K562 (cell line): ENCODE measurements around the gene RASGRP4.

ENCODE experiments used
- EP300 ChIP-seq: IDR thresholded peaks from 2 replicates; pipeline ENCODE4 v1.6.1; 2012; ENCODE audit warnings: low read length, improper control_type of control experiment
- MYBL2 ChIP-seq, 2 experiments: fragments of 450-650 bp in 1 of 2; sonication (generic) in 1 of 2; formaldehyde crosslinking in 1 of 2; IDR thresholded peaks; 2 replicates each; pipeline versions ENCODE4 v1.6.1 to v1.8.1; 2017 to 2022; ENCODE audit warnings: borderline replicate concordance in 1 of 2, inconsistent platforms in 1 of 2, low read depth in 1 of 2, mild to moderate bottlenecking in 1 of 2, missing genetic modification reagents in 1 of 2, moderate library complexity in 1 of 2
- NR2C2 ChIP-seq, 2 experiments: fragments of 200-800 bp in 1 of 2; sonication (Bioruptor generic) in 1 of 2; sonication (generic) in 1 of 2; formaldehyde crosslinking in 1 of 2; IDR thresholded peaks; 2 replicates each; pipeline versions ENCODE4 v1.6.1 to v1.8.0; 2016 to 2022; ENCODE audit warnings: mild to moderate bottlenecking in 1 of 2, missing compliant biosample characterization in 1 of 2, missing genetic modification characterization in 1 of 2, missing genetic modification reagents in 1 of 2
- POLR2A ChIP-seq: fragments of 450-650 bp; conservative IDR thresholded peaks from 2 replicates; pipeline ENCODE4 v1.6.1; 2016
- POLR2H ChIP-seq: IDR thresholded peaks from 2 replicates; pipeline ENCODE4 v1.6.1; 2016; ENCODE audit warnings: missing genetic modification characterization, low read depth, mild to moderate bottlenecking, control low read depth, missing compliant biosample characterization, moderate library complexity
- UBTF ChIP-seq, 2 experiments: IDR thresholded peaks; 2 replicates each; pipeline ENCODE4 v1.6.1; 2012; ENCODE audit warnings: improper control_type of control experiment in 2 of 2, low read depth in 2 of 2, low read length in 2 of 2, borderline replicate concordance in 1 of 2
- ZNF655 ChIP-seq: fragments of 250-450 bp; sonication (Bioruptor Pico); IDR thresholded peaks from 2 replicates; pipeline ENCODE4 v1.5.0; 2021
- TF ChIP-seq, protein P1 (sequence below): fragments of 200-800 bp; sonication (Bioruptor generic); IDR thresholded peaks from 2 replicates; pipeline ENCODE4 v1.6.1; 2016; ENCODE audit warnings: missing genetic modification characterization, missing compliant biosample characterization
- TF ChIP-seq, protein P2 (sequence below): sonication (generic); formaldehyde crosslinking; IDR thresholded peaks from 2 replicates; pipeline ENCODE4 v1.9.0; 2022; ENCODE audit warnings: mild to moderate bottlenecking, missing genetic modification reagents

DNA sequence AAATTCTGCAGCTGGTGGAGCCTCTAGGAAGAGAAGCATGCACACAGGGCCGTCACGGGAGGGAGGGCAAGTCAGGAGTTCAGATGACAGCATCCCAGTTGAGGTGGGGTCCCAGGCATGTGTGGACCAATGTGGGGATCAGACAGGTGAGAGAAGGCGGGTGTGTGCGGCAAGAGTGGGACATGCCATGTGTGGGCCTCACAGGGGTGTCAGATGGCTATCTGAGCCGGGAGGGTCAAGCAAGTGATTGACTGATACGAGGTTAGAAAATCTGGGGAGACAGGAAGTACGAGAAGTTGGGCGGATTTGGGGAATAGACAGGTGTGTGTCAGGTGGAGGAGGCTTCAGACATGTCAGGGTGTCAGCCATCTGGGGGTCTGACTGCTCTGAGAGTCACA lies 8.9 kb downstream of the RASGRP4 start:
- TF ChIP-seq POLR2H (tag) (no peak), EP300 (no peak), ZNF655 (CRISPR knock-in tag) (no peak), MYBL2 (IDR thresholded peaks at IDR 0.05; ENCODE audit: low read depth) (no peak), MYBL2 (CRISPR knock-in tag; IDR thresholded peaks at IDR 0.05; ENCODE audit: borderline replicate concordance) (no peak), NR2C2 (CRISPR knock-in tag; IDR thresholded peaks at IDR 0.05) (no peak), NR2C2 (tag; IDR thresholded peaks at IDR 0.05) (no peak), UBTF (IDR thresholded peaks at IDR 0.05; ENCODE audit: borderline replicate concordance in 1 of 2, low read depth in 2 of 2, low read length in 2 of 2) (no peak), POLR2A (no peak)
- TF ChIP-seq, protein P1, sequence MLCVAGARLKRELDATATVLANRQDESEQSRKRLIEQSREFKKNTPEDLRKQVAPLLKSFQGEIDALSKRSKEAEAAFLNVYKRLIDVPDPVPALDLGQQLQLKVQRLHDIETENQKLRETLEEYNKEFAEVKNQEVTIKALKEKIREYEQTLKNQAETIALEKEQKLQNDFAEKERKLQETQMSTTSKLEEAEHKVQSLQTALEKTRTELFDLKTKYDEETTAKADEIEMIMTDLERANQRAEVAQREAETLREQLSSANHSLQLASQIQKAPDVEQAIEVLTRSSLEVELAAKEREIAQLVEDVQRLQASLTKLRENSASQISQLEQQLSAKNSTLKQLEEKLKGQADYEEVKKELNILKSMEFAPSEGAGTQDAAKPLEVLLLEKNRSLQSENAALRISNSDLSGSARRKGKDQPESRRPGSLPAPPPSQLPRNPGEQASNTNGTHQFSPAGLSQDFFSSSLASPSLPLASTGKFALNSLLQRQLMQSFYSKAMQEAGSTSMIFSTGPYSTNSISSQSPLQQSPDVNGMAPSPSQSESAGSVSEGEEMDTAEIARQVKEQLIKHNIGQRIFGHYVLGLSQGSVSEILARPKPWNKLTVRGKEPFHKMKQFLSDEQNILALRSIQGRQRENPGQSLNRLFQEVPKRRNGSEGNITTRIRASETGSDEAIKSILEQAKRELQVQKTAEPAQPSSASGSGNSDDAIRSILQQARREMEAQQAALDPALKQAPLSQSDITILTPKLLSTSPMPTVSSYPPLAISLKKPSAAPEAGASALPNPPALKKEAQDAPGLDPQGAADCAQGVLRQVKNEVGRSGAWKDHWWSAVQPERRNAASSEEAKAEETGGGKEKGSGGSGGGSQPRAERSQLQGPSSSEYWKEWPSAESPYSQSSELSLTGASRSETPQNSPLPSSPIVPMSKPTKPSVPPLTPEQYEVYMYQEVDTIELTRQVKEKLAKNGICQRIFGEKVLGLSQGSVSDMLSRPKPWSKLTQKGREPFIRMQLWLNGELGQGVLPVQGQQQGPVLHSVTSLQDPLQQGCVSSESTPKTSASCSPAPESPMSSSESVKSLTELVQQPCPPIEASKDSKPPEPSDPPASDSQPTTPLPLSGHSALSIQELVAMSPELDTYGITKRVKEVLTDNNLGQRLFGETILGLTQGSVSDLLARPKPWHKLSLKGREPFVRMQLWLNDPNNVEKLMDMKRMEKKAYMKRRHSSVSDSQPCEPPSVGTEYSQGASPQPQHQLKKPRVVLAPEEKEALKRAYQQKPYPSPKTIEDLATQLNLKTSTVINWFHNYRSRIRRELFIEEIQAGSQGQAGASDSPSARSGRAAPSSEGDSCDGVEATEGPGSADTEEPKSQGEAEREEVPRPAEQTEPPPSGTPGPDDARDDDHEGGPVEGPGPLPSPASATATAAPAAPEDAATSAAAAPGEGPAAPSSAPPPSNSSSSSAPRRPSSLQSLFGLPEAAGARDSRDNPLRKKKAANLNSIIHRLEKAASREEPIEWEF (CRISPR knock-in tag) = no peak
- TF ChIP-seq, protein P2, sequence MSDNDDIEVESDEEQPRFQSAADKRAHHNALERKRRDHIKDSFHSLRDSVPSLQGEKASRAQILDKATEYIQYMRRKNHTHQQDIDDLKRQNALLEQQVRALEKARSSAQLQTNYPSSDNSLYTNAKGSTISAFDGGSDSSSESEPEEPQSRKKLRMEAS (CRISPR knock-in tag) = no peak
